NCI-H1436 (cell line): Measurements from ENCODE around the gene ZNF793.

Source experiments
- DNase-seq: peaks from one replicate; lab custom pipeline; 2025; lab: John Stamatoyannopoulos, UW

The ZNF793 gene

DNA sequence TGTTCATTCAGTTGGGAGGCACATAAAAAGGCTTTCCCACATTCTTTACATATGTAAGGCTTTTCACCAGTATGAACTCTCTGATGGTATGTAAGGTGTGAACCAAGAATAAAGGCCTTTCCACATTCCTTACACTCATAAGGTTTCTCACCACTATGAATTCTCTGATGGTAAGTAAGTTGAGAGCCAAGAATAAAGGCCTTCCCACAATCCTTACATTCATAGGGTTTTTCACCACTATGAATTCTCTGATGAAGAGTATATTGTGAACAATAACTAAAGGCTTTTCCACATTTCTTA is 58.6 kb downstream of the ZNF793 start:
- DNase-seq, result no peak

DNA sequence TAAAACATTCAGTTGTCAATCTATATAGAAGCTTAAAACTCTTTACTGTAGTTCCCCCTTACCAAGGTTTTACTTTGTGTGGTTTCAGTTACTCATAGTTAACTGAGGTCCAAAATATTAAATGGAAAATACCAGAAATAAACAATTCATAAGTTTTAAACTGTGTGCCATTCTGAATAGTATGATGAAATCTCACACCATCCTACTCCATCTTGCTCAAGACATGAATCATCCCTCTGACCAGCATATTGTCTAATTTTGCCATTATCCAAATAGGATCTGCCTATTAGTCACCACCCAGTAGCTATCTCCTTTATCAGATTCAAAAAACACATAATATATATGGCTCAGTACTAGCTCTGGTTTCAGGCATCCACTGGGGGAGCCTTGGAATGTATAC is 65.5 kb downstream of the ZNF793 start:
- no peak for DNase-seq

DNA sequence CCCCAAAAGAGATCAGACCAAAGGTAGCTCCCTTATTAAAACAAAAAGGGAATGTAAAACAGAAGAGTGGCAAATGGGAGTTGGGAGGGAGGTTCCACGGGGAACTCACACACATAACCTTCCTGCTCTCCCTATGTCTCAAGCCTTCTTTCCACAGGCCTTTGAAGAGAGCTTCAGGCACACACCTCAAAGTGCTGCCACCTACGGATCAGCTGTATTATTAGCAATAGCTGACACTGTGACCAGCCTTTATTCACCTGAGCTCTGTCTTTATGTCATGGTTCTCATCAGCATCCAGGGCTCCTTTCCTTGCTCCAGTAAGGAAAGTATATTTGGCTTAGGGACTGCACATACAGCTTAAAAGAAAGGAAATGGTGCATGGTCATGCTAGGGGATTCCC is 76.6 kb downstream of the ZNF793 start:
- DNase-seq, result no peak
